ENCODE data around the gene FGA. TPM values are rescaled to one million over a fixed set of nuclear protein-coding genes. Genes with fewer than 3 reads are reported as not detected.

FGA gene
- polyA plus RNA-seq, 1 donor (not counting 4 experiments of a cell fraction or from before 2014, with no cell fraction given) = not detected

DNA sequence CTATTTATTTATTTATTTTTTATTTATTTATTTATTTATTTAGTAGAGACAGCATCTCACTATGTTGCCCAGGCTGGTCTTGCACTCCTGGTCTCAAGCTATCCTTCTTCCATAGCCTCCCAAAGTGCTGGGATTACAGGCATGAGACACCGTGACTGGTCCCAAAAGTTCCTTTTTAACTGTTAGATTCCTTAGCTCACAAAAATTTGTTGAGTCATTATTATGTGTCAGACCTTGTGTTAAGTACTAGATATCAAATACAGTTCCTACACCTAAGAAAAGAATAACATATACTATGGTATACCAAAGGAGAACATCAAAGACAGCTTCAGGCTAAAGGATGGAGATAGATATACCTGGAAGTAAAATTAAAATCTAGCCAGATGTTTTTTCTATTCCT is 11.6 kb downstream of the FGA start:
- dilution Hi-C loops (cut with MboI; ENCODE audit: extremely low pct_ligation_motif_present, low sequenced_read_pairs) = no loop called here
- H3K36me3 ChIP-seq (ENCODE audit: control insufficient read depth in 2 of 2, extremely low read depth in 1 of 2, insufficient read depth in 2 of 2, low read length in 2 of 2) = no peaks in the 10 kb centered on the region
- FAIRE-seq (no peak), DNase-seq (ENCODE audit: low read depth, low spot score) (no peak)
- no peak overlapping the region for H2AFZ ChIP-seq (ENCODE audit: control insufficient read depth, low read length)
- H3K4me3 ChIP-seq (ENCODE audit: control insufficient read depth in 2 of 3, extremely low read depth in 1 of 3, insufficient read depth in 2 of 3, low read depth in 1 of 3, low read length in 3 of 3) = no peak overlapping the region
- no peaks in the 10 kb centered on the region for H3K9me3 ChIP-seq (ENCODE audit: control insufficient read depth, low read depth, low read length)
- no peak overlapping the region for H3K4me2 ChIP-seq (ENCODE audit: control insufficient read depth, extremely low read depth, insufficient read depth, low read depth, low read length)
- no peak overlapping the region for H3K27ac ChIP-seq (ENCODE audit: control insufficient read depth, insufficient read depth, low read length)
- H3K9ac ChIP-seq (ENCODE audit: control insufficient read depth, extremely low read depth, insufficient read depth, low read length) = no peak overlapping the region
- H3K4me1 ChIP-seq (ENCODE audit: control insufficient read depth, extremely low read depth, insufficient read depth, low read length) = peaks cover 3% of the 10 kb centered on the region
- no peak for TF ChIP-seq EZH2 (IDR thresholded peaks at IDR 0.05; ENCODE audit: low read length)
- TF ChIP-seq, protein P1, sequence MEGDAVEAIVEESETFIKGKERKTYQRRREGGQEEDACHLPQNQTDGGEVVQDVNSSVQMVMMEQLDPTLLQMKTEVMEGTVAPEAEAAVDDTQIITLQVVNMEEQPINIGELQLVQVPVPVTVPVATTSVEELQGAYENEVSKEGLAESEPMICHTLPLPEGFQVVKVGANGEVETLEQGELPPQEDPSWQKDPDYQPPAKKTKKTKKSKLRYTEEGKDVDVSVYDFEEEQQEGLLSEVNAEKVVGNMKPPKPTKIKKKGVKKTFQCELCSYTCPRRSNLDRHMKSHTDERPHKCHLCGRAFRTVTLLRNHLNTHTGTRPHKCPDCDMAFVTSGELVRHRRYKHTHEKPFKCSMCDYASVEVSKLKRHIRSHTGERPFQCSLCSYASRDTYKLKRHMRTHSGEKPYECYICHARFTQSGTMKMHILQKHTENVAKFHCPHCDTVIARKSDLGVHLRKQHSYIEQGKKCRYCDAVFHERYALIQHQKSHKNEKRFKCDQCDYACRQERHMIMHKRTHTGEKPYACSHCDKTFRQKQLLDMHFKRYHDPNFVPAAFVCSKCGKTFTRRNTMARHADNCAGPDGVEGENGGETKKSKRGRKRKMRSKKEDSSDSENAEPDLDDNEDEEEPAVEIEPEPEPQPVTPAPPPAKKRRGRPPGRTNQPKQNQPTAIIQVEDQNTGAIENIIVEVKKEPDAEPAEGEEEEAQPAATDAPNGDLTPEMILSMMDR (optimal IDR thresholded peaks at IDR 0.05 in 1 of 3, IDR thresholded peaks at IDR 0.05 in 1 of 3, conservative IDR thresholded peaks at IDR 0.05 in 1 of 3; ENCODE audit: extremely low read depth in 1 of 3, insufficient read depth in 2 of 3, low read length in 3 of 3) = no peak
- no peaks in the 10 kb centered on the region for H3K79me2 ChIP-seq (ENCODE audit: control insufficient read depth, insufficient read depth, low read length)
- no peaks in the 10 kb centered on the region for H4K20me1 ChIP-seq (ENCODE audit: control insufficient read depth, extremely low read depth, insufficient read depth, low read length)
- no peaks in the 10 kb centered on the region for H3K27me3 ChIP-seq (ENCODE audit: control insufficient read depth, extremely low read depth, insufficient read depth, low read length)
- no peaks in the 10 kb centered on the region for H3K9me1 ChIP-seq (ENCODE audit: control insufficient read depth, extremely low read depth, insufficient read depth, low read length)

GRCh38 chr4:154577324-154577723 is 13.2 kb downstream of the FGA start:
- no peaks in the 10 kb centered on the region for H3K9me1 ChIP-seq (ENCODE audit: control insufficient read depth, extremely low read depth, insufficient read depth, low read length)
- no peak for FAIRE-seq
- H2AFZ ChIP-seq (ENCODE audit: control insufficient read depth, low read length) = no peak overlapping the region
- peaks cover 3% of the 10 kb centered on the region for H3K4me1 ChIP-seq (ENCODE audit: control insufficient read depth, extremely low read depth, insufficient read depth, low read length)
- no peak overlapping the region for H3K27ac ChIP-seq (ENCODE audit: control insufficient read depth, insufficient read depth, low read length)
- H3K36me3 ChIP-seq (ENCODE audit: control insufficient read depth in 2 of 2, extremely low read depth in 1 of 2, insufficient read depth in 2 of 2, low read length in 2 of 2) = no peaks in the 10 kb centered on the region
- dilution Hi-C loops (cut with MboI; ENCODE audit: extremely low pct_ligation_motif_present, low sequenced_read_pairs) = no loop called here
- no peak for DNase-seq (ENCODE audit: low read depth, low spot score)
- H3K4me2 ChIP-seq (ENCODE audit: control insufficient read depth, extremely low read depth, insufficient read depth, low read depth, low read length) = no peak overlapping the region
- no peaks in the 10 kb centered on the region for H3K9me3 ChIP-seq (ENCODE audit: control insufficient read depth, low read depth, low read length)
- H3K4me3 ChIP-seq (ENCODE audit: control insufficient read depth in 2 of 3, extremely low read depth in 1 of 3, insufficient read depth in 2 of 3, low read depth in 1 of 3, low read length in 3 of 3) = no peak overlapping the region
- H3K79me2 ChIP-seq (ENCODE audit: control insufficient read depth, insufficient read depth, low read length) = no peaks in the 10 kb centered on the region
- TF ChIP-seq, protein P1 (optimal IDR thresholded peaks at IDR 0.05 in 1 of 3, IDR thresholded peaks at IDR 0.05 in 1 of 3, conservative IDR thresholded peaks at IDR 0.05 in 1 of 3; ENCODE audit: extremely low read depth in 1 of 3, insufficient read depth in 2 of 3, low read length in 3 of 3) = no peak
- no peak for TF ChIP-seq EZH2 (IDR thresholded peaks at IDR 0.05; ENCODE audit: low read length)
- H3K27me3 ChIP-seq (ENCODE audit: control insufficient read depth, extremely low read depth, insufficient read depth, low read length) = no peaks in the 10 kb centered on the region
- H3K9ac ChIP-seq (ENCODE audit: control insufficient read depth, extremely low read depth, insufficient read depth, low read length) = no peak overlapping the region
- no peaks in the 10 kb centered on the region for H4K20me1 ChIP-seq (ENCODE audit: control insufficient read depth, extremely low read depth, insufficient read depth, low read length)

Measured in keratinocyte (primary cell).